Osteocyte (in vitro differentiated cells): ENCODE measurements around the gene PTCHD4. TPM values are rescaled to one million over a fixed set of nuclear protein-coding genes. Genes with fewer than 3 reads are reported as not detected.

Experiments
- DNase-seq: peaks from one replicate; pipeline ENCODE4 v3.0.0; 2021; ENCODE audit warnings: mixed read lengths; ENCODE audit not compliant: unreplicated experiment; ENCODE audit errors: extremely low spot score
- H3K27ac Mint-ChIP-seq: one replicate; pipeline ENCODE4 v1.8.0; 2021; ENCODE audit warnings: mild to moderate bottlenecking, mixed read lengths; ENCODE audit not compliant: unreplicated experiment
- H3K27me3 Mint-ChIP-seq: one replicate; pipeline ENCODE4 v1.8.0; 2021; ENCODE audit warnings: mixed read lengths; ENCODE audit not compliant: unreplicated experiment
- H3K36me3 Mint-ChIP-seq: one replicate; pipeline ENCODE4 v1.8.0; 2021; ENCODE audit warnings: mixed read lengths; ENCODE audit not compliant: unreplicated experiment
- H3K4me1 Mint-ChIP-seq: one replicate; pipeline ENCODE4 v1.8.0; 2021; ENCODE audit warnings: mixed read lengths; ENCODE audit not compliant: unreplicated experiment
- H3K4me3 Mint-ChIP-seq: one replicate; pipeline ENCODE4 v1.8.0; 2021; ENCODE audit warnings: mild to moderate bottlenecking, moderate library complexity, mixed read lengths; ENCODE audit not compliant: unreplicated experiment
- H3K9me3 Mint-ChIP-seq: one replicate; pipeline ENCODE4 v1.8.0; 2021; ENCODE audit warnings: mixed read lengths; ENCODE audit not compliant: unreplicated experiment
- CTCF ChIP-seq: fragments of 200-600 bp; sonication (generic); IDR thresholded peaks from 2 replicates; pipeline ENCODE4 v1.5.0; 2021; ENCODE audit warnings: antibody characterized with exemption, mild to moderate bottlenecking, moderate library complexity
- total RNA-seq: library from RNA; stranded (reverse); gene quantifications from 2 replicates; pipeline ENCODE4 v1.2.1, GENCODE V29; 2021

PTCHD4 gene
- total RNA-seq, 1 donor from 2014 or later, result 1.3 TPM

GRCh38 chr6:48087448-48087847 is 23.5 kb downstream of the PTCHD4 start:
- Mint-ChIP-seq H3K27me3 (no peaks in the 10 kb centered on the region), H3K4me1 (peaks cover 1% of the 10 kb centered on the region), H3K4me3 (no peak overlapping the region), H3K36me3 (no peaks in the 10 kb centered on the region), H3K9me3 (no peaks in the 10 kb centered on the region), H3K27ac (no peak overlapping the region)
- TF ChIP-seq CTCF, result peak; percentile 68
- DNase-seq, result no peak

- TF ChIP-seq CTCF, result peak; percentile 46
- H3K4me3 Mint-ChIP-seq, result no peak overlapping the region
- H3K36me3 Mint-ChIP-seq, result no peaks in the 10 kb centered on the region
- H3K27me3 Mint-ChIP-seq, result no peaks in the 10 kb centered on the region
- H3K27ac Mint-ChIP-seq, result no peak overlapping the region
- peaks cover 1% of the 10 kb centered on the region for H3K4me1 Mint-ChIP-seq
- DNase-seq, result no peak
- no peaks in the 10 kb centered on the region for H3K9me3 Mint-ChIP-seq
These were observed 24.8 kb downstream of the PTCHD4 start for GRCh38 chr6:48086187-48086586.

DNA sequence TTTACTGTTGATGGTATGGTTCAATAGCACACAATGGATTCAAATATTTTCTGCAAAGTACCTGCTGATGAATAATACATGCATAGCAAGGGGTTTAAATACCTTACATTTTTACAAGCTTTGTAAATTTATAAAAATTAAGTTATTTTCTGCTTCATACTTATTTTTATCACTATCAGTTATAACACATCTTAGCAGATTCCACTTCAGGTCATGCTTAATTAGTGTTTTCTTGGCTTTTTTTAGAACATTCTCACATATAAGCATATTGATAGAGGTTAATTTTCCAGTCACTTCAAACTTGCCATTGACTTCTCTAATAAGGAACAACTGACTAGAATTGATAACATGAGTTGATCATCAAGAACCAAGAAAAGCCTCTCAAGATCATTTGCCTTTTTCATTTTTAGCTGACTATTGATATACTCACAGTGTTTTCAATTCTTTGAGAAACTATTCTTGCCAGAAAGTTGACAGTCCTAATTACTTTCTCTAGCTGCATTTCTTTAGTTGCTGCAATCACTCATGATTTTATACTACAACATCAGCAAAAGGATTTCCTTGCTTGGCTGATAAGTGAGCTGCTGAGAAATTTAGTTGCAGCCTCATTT is 25.8 kb downstream of the PTCHD4 start:
- Mint-ChIP-seq H3K4me3 (no peak overlapping the region), H3K9me3 (no peaks in the 10 kb centered on the region), H3K27me3 (no peaks in the 10 kb centered on the region), H3K27ac (no peak overlapping the region), H3K4me1 (peaks cover 6% of the 10 kb centered on the region), H3K36me3 (no peaks in the 10 kb centered on the region)
- no peak for DNase-seq
- no peak for TF ChIP-seq CTCF

GRCh38 chr6:48084201-48084600 is 26.8 kb downstream of the PTCHD4 start:
- no peak for TF ChIP-seq CTCF
- no peaks in the 10 kb centered on the region for H3K36me3 Mint-ChIP-seq
- H3K4me3 Mint-ChIP-seq, result no peak overlapping the region
- peaks cover 17% of the 10 kb centered on the region for H3K4me1 Mint-ChIP-seq
- no peaks in the 10 kb centered on the region for H3K27me3 Mint-ChIP-seq
- no peaks in the 10 kb centered on the region for H3K9me3 Mint-ChIP-seq
- no peak for DNase-seq
- H3K27ac Mint-ChIP-seq, result no peak overlapping the region

DNA sequence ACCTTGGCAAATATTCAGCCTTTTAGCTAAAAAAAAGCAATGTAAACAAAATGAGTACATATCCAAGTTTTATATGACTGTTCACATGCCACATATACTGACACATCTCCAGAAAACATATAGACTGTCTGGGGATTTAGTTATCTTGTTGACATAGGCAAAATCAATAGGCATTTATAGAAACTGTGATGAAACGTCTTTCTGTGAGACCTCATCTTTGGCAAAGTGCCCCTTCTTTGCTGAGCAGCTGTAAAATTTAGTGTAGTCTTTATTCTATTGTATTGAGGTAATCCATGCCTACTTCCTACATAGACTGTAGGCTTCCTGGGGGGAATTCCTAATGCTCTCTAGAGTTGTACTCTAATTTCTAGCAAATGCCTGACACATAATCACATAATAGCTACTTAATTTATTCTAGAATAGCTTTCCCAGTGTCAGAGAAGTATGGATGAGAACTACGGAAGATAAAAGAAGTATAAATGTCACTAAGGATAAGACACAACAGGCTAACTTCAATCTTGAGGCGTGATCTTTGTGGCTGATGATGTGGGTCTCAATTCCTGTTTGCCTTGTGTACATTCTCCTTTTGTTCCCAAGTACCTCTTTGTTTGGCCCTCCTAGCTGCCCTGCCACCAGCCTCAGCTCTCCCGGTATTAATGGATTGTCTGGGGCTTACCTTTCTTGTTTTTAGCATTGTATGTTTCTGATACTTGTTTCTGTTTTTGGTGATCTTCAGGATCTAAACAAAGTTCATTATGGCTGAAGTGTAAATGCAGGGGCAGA is 30.6 kb downstream of the PTCHD4 start:
- DNase-seq, result no peak
- Mint-ChIP-seq H3K27me3 (no peaks in the 10 kb centered on the region), H3K27ac (peak overlapping the region; percentile 67), H3K9me3 (peaks cover 9% of the 10 kb centered on the region), H3K4me1 (peaks cover 15% of the 10 kb centered on the region), H3K4me3 (no peak overlapping the region), H3K36me3 (no peaks in the 10 kb centered on the region)
- TF ChIP-seq CTCF, result no peak
